OCI-LY3 (cell line): ENCODE results near the gene CACNA1B.

Source experiments
- H2AFZ ChIP-seq: fragments of 200-600, 300-600 bp; shearing (Covaris generic); 2 replicates; pipeline ENCODE4 v1.6.0; 2014; ENCODE audit warnings: antibody characterized with exemption, low read depth, low read length
- H3K27ac ChIP-seq: fragments of 200-600, 300-600 bp; sonication (generic); 2 replicates; pipeline ENCODE4 v1.5.1; 2014; ENCODE audit warnings: mild to moderate bottlenecking, low read length, moderate library complexity, mixed read lengths
- H3K27me3 ChIP-seq: fragments of 200-600, 300-600 bp; sonication (generic); 2 replicates; pipeline ENCODE4 v1.6.1; 2014; ENCODE audit warnings: low read depth, low read length, mixed read lengths
- H3K36me3 ChIP-seq: fragments of 200-600, 300-600 bp; sonication (generic); replicated peaks from 2 replicates; pipeline ENCODE3; 2014; ENCODE audit warnings: low read depth, low read length, mixed read lengths
- H3K4me1 ChIP-seq: fragments of 300-600, 200-600 bp; sonication (generic); 2 replicates; pipeline ENCODE4 v1.6.1; 2014; ENCODE audit warnings: low read length, mixed read lengths
- H3K4me2 ChIP-seq: fragments of 200-600, 300-600 bp; sonication (generic); 2 replicates; pipeline ENCODE4 v1.6.1; 2014; ENCODE audit warnings: low read length, mixed read lengths
- H3K4me3 ChIP-seq: fragments of 300-600, 200-600 bp; sonication (generic); 2 replicates; pipeline ENCODE4 v1.5.1; 2014; ENCODE audit warnings: antibody characterized with exemption, mild to moderate bottlenecking, low read length, moderate library complexity
- H3K79me2 ChIP-seq: fragments of 300-600, 200-600 bp; shearing (Covaris generic); 2 replicates; pipeline ENCODE4 v1.6.1; 2014; ENCODE audit warnings: mild to moderate bottlenecking, low read length, mixed read lengths
- H3K9ac ChIP-seq: fragments of 300-600, 200-600 bp; shearing (Covaris generic); 2 replicates; pipeline ENCODE4 v1.6.0; 2014; ENCODE audit warnings: mild to moderate bottlenecking, low read length, moderate library complexity
- H3K9me3 ChIP-seq: fragments of 200-600, 300-600 bp; shearing (Covaris generic); 2 replicates; pipeline ENCODE4 v1.6.1; 2014; ENCODE audit warnings: low read length, mixed read lengths; ENCODE audit not compliant: insufficient read depth
- H4K20me1 ChIP-seq: fragments of 200-600, 300-600 bp; sonication (generic); 2 replicates; pipeline ENCODE4 v1.6.1; 2016; ENCODE audit warnings: low read length, mixed read lengths; ENCODE audit not compliant: insufficient read depth
- CTCF ChIP-seq: fragments of 200-600, 300-600 bp; sonication (generic); IDR thresholded peaks from 2 replicates; pipeline ENCODE4 v1.5.1; 2014; ENCODE audit warnings: antibody characterized with exemption, low read length, low read depth
- EZH2phosphoT487 ChIP-seq: fragments of 200-600 bp; shearing (Covaris generic); IDR thresholded peaks from 2 replicates; pipeline ENCODE4 v1.6.1; 2018; ENCODE audit warnings: antibody characterized with exemption, mixed run types, low read depth

CACNA1B gene

GRCh38 chr9:138116521-138116920 lies 238.9 kb downstream of the CACNA1B start:
- Histone ChIP-seq H3K27ac (no peak overlapping the region), H4K20me1 (no peaks in the 10 kb centered on the region), H3K36me3 (peaks cover 32% of the 10 kb centered on the region), H3K27me3 (no peaks in the 10 kb centered on the region), H3K9me3 (no peaks in the 10 kb centered on the region), H3K79me2 (no peaks in the 10 kb centered on the region), H3K9ac (no peak overlapping the region), H3K4me1 (no peaks in the 10 kb centered on the region), H3K4me3 (no peak overlapping the region), H3K4me2 (no peak overlapping the region), H2AFZ (no peak overlapping the region)
- TF ChIP-seq EZH2phosphoT487 = no peak

GRCh38 chr9:138117101-138117750 lies 239.6 kb downstream of the CACNA1B start:
- Histone ChIP-seq H3K9me3 (no peaks in the 10 kb centered on the region), H2AFZ (no peak overlapping the region), H4K20me1 (no peaks in the 10 kb centered on the region), H3K36me3 (peaks cover 34% of the 10 kb centered on the region), H3K9ac (no peak overlapping the region), H3K27ac (no peak overlapping the region), H3K4me1 (no peaks in the 10 kb centered on the region), H3K4me2 (no peak overlapping the region), H3K79me2 (no peaks in the 10 kb centered on the region), H3K4me3 (no peak overlapping the region), H3K27me3 (no peaks in the 10 kb centered on the region)
- TF ChIP-seq CTCF (no peak), EZH2phosphoT487 (no peak)

- Histone ChIP-seq H4K20me1 (no peaks in the 10 kb centered on the region), H2AFZ (no peak overlapping the region), H3K4me1 (no peaks in the 10 kb centered on the region), H3K79me2 (no peaks in the 10 kb centered on the region), H3K4me2 (no peak overlapping the region), H3K9ac (no peak overlapping the region), H3K27me3 (no peaks in the 10 kb centered on the region), H3K4me3 (no peak overlapping the region), H3K27ac (no peak overlapping the region), H3K36me3 (peaks cover 37% of the 10 kb centered on the region), H3K9me3 (no peaks in the 10 kb centered on the region)
- TF ChIP-seq CTCF (no peak), EZH2phosphoT487 (no peak)
Measured at GRCh38 chr9:138117836-138118235, 240.3 kb downstream of the CACNA1B start.

- Histone ChIP-seq H2AFZ (no peak overlapping the region), H3K27ac (no peak overlapping the region), H3K4me3 (no peak overlapping the region), H3K36me3 (peaks cover 37% of the 10 kb centered on the region), H3K9ac (no peak overlapping the region), H3K9me3 (no peaks in the 10 kb centered on the region), H3K79me2 (no peaks in the 10 kb centered on the region), H3K4me1 (no peaks in the 10 kb centered on the region), H3K27me3 (no peaks in the 10 kb centered on the region), H4K20me1 (no peaks in the 10 kb centered on the region), H3K4me2 (no peak overlapping the region)
- no peak for TF ChIP-seq CTCF
- TF ChIP-seq EZH2phosphoT487 = no peak
Measured at GRCh38 chr9:138118601-138119071, 241.1 kb downstream of the CACNA1B start.
